HepG2 (cell line): ENCODE measurements around the gene SMARCE1. TPM values are rescaled to one million over a fixed set of nuclear protein-coding genes. Genes with fewer than 3 reads are reported as not detected.

Experiments
- ATF6 ChIP-seq: sonication (generic); formaldehyde crosslinking; conservative IDR thresholded peaks from 2 replicates; pipeline ENCODE4 v1.4.0; 2020; ENCODE audit warnings: missing genetic modification reagents
- CERS6 ChIP-seq: sonication (generic); formaldehyde crosslinking; IDR thresholded peaks from 2 replicates; pipeline ENCODE4 v1.5.0; 2020; ENCODE audit warnings: missing genetic modification reagents
- E2F2 ChIP-seq: sonication (generic); formaldehyde crosslinking; IDR thresholded peaks from 2 replicates; pipeline ENCODE4 v1.4.0; 2020; ENCODE audit warnings: missing genetic modification reagents, borderline replicate concordance
- GZF1 ChIP-seq: sonication (generic); formaldehyde crosslinking; IDR thresholded peaks from 2 replicates; pipeline ENCODE4 v1.5.1; 2020; ENCODE audit warnings: mild to moderate bottlenecking, missing genetic modification reagents
- JUN ChIP-seq: sonication (generic); formaldehyde crosslinking; IDR thresholded peaks from 2 replicates; pipeline ENCODE4 v1.4.0; 2020; ENCODE audit warnings: mild to moderate bottlenecking, missing genetic modification reagents
- MLLT10 ChIP-seq: sonication (generic); formaldehyde crosslinking; IDR thresholded peaks from 2 replicates; pipeline ENCODE4 v1.4.0; 2020; ENCODE audit warnings: missing genetic modification reagents
- POLR2AphosphoS5 ChIP-seq: IDR thresholded peaks from 2 replicates; pipeline ENCODE4 v1.6.1; 2012; ENCODE audit warnings: low read depth, low read length
- RBAK ChIP-seq: sonication (generic); formaldehyde crosslinking; IDR thresholded peaks from 2 replicates; pipeline ENCODE4 v1.5.1; 2020; ENCODE audit warnings: mild to moderate bottlenecking, missing genetic modification reagents
- REPIN1 ChIP-seq: sonication (generic); formaldehyde crosslinking; IDR thresholded peaks from 2 replicates; pipeline ENCODE4 v1.8.0; 2022; ENCODE audit warnings: missing genetic modification reagents, low read depth, mild to moderate bottlenecking, borderline replicate concordance
- TCF12 ChIP-seq, 2 experiments: fragments of 450-650 bp in 1 of 2; sonication (generic) in 1 of 2; formaldehyde crosslinking in 1 of 2; IDR thresholded peaks; 2 replicates each; pipeline versions ENCODE4 v1.6.1 to v1.8.0; 2017 to 2022; ENCODE audit warnings: antibody characterized with exemption in 1 of 2, mild to moderate bottlenecking in 1 of 2, missing genetic modification reagents in 1 of 2, moderate library complexity in 1 of 2
- U2AF2 ChIP-seq: fragments of 200-400 bp; formaldehyde crosslinking; IDR thresholded peaks from 2 replicates; pipeline ENCODE4 v1.6.1; 2017; ENCODE audit warnings: low read depth, mild to moderate bottlenecking, low read length
- WIZ ChIP-seq: sonication (generic); formaldehyde crosslinking; IDR thresholded peaks from 2 replicates; pipeline ENCODE4 v1.5.1; 2020; ENCODE audit warnings: mild to moderate bottlenecking, missing genetic modification reagents
- ZKSCAN1 ChIP-seq: fragments of 150-350 bp; IDR thresholded peaks from 2 replicates; pipeline ENCODE4 v1.6.1; 2014; ENCODE audit warnings: low read length
- ZNF224 ChIP-seq: sonication (generic); formaldehyde crosslinking; IDR thresholded peaks from 2 replicates; pipeline ENCODE4 v1.5.0; 2020; ENCODE audit warnings: mild to moderate bottlenecking, missing genetic modification reagents
- ZNF274 ChIP-seq: sonication (generic); formaldehyde crosslinking; IDR thresholded peaks from 2 replicates; pipeline ENCODE4 v1.5.1; 2020; ENCODE audit warnings: mild to moderate bottlenecking, missing genetic modification reagents
- ZNF343 ChIP-seq: sonication (generic); formaldehyde crosslinking; IDR thresholded peaks from 2 replicates; pipeline ENCODE4 v1.4.0; 2020; ENCODE audit warnings: mild to moderate bottlenecking, missing genetic modification reagents
- ZNF350 ChIP-seq: sonication (generic); formaldehyde crosslinking; IDR thresholded peaks from 2 replicates; pipeline ENCODE4 v1.4.0; 2020; ENCODE audit warnings: mild to moderate bottlenecking, low read depth, missing genetic modification reagents, borderline replicate concordance
- ZNF574 ChIP-seq: sonication (generic); formaldehyde crosslinking; IDR thresholded peaks from 2 replicates; pipeline ENCODE4 v1.4.0; 2020; ENCODE audit warnings: missing genetic modification reagents
- ZNF883 ChIP-seq: sonication (generic); formaldehyde crosslinking; IDR thresholded peaks from 2 replicates; pipeline ENCODE4 v1.5.1; 2020; ENCODE audit warnings: mild to moderate bottlenecking, missing genetic modification reagents; ENCODE audit errors: not compliant biosample characterization
- ZSCAN5A ChIP-seq: sonication (generic); formaldehyde crosslinking; IDR thresholded peaks from 2 replicates; pipeline ENCODE4 v1.8.0; 2022; ENCODE audit warnings: mild to moderate bottlenecking, missing genetic modification reagents, borderline replicate concordance
- polyA plus RNA-seq, 8 experiments: library from polyadenylated mRNA; depleted of rRNA in 3 of 8; stranded (reverse) in 7 of 8; unstranded in 1 of 8; fragments of >200 nt; fragmentation: Illumina TruSeq in 4 of 8; extraction: Trizol in 4 of 8; gene quantifications; 2 replicates each; pipeline versions ENCODE4 v1.2.1 to v1.2.3, GENCODE V29; 2011 to 2016; ENCODE audit warnings: low read depth in 4 of 8, missing spikeins in 1 of 8, mixed read lengths in 1 of 8; ENCODE audit not compliant: insufficient read depth in 1 of 8
- total RNA-seq, 5 experiments: library from RNA; depleted of rRNA; stranded (reverse); fragments of >200 nt; fragmentation: Illumina TruSeq; extraction: Trizol; gene quantifications; 2 replicates each; pipeline ENCODE4 v1.2.3, GENCODE V29; 2016; ENCODE audit warnings: low read depth in 1 of 5

Gene SMARCE1
- total and polyA plus RNA-seq, 2 of the 13 experiments (the other 11 are each of a cell fraction or from before 2014, with no cell fraction given), result 43.5 to 127 TPM

GRCh38 chr17:40647624-40648383, at the start of gene SMARCE1 (continued):
- TF ChIP-seq ZNF574 (CRISPR knock-in tag), result peak; percentile 70
- TF ChIP-seq ATF6 (CRISPR knock-in tag), result no peak
- 0 out of 2 replicates have a peak, but pooled peaks have one; percentile 54 for TF ChIP-seq U2AF2
- TF ChIP-seq MLLT10 (CRISPR knock-in tag), result no peak; the same call in 1 of the 2 replicates
- TF ChIP-seq ZKSCAN1, result no peak
- peak; percentile 80 for TF ChIP-seq ZNF224
- TF ChIP-seq ZSCAN5A (CRISPR knock-in tag), result no peak
- peak; percentile 98 for TF ChIP-seq ZNF883 (CRISPR knock-in tag)
- TF ChIP-seq RBAK, result no peak
- TF ChIP-seq GZF1 (CRISPR knock-in tag), result peak; percentile 74; the same call in 1 of the 2 replicates
- TF ChIP-seq JUN, result no peak
- no peak for TF ChIP-seq CERS6
- TF ChIP-seq POLR2AphosphoS5, result peak; percentile 62
- peak; percentile 93 for TF ChIP-seq WIZ (CRISPR knock-in tag)
- TF ChIP-seq E2F2, result peak; percentile 46; the same call in 1 of the 2 replicates
- peak; percentile 83 for TF ChIP-seq ZNF274
- TF ChIP-seq ZNF350, result peak; percentile 62
- no peak for TF ChIP-seq TCF12 (IDR thresholded peaks at IDR 0.05)
- 0 out of 2 replicates have a peak, but pooled peaks have one; percentile 61 for TF ChIP-seq TCF12 (CRISPR knock-in tag; IDR thresholded peaks at IDR 0.05)
- TF ChIP-seq ZNF343 (CRISPR knock-in tag), result peak; percentile 79
- TF ChIP-seq REPIN1 (CRISPR knock-in tag), result no peak; the same call in 1 of the 2 replicates
